ENCODE measurements around the gene GUCD1.

GRCh38 chr22:24503843-24504338, 51.0 kb downstream of the GUCD1 start:
- TF ChIP-seq, protein P1, sequence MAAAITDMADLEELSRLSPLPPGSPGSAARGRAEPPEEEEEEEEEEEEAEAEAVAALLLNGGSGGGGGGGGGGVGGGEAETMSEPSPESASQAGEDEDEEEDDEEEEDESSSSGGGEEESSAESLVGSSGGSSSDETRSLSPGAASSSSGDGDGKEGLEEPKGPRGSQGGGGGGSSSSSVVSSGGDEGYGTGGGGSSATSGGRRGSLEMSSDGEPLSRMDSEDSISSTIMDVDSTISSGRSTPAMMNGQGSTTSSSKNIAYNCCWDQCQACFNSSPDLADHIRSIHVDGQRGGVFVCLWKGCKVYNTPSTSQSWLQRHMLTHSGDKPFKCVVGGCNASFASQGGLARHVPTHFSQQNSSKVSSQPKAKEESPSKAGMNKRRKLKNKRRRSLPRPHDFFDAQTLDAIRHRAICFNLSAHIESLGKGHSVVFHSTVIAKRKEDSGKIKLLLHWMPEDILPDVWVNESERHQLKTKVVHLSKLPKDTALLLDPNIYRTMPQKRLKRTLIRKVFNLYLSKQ (tag by site-specific recombination; IDR thresholded peaks at IDR 0.05; ENCODE audit: borderline replicate concordance), result no peak
- TF ChIP-seq SCRT1 (tag by site-specific recombination; IDR thresholded peaks at IDR 0.05; ENCODE audit: borderline replicate concordance), result no peak
- no peak for TF ChIP-seq KLF9 (tag by site-specific recombination; IDR thresholded peaks at IDR 0.05; ENCODE audit: low read depth)
- TF ChIP-seq ZNF747 (tag by site-specific recombination; IDR thresholded peaks at IDR 0.05), result no peak
- no peak for TF ChIP-seq TSHZ1 (tag by site-specific recombination; IDR thresholded peaks at IDR 0.05; ENCODE audit: borderline replicate concordance)
- TF ChIP-seq, protein P2, sequence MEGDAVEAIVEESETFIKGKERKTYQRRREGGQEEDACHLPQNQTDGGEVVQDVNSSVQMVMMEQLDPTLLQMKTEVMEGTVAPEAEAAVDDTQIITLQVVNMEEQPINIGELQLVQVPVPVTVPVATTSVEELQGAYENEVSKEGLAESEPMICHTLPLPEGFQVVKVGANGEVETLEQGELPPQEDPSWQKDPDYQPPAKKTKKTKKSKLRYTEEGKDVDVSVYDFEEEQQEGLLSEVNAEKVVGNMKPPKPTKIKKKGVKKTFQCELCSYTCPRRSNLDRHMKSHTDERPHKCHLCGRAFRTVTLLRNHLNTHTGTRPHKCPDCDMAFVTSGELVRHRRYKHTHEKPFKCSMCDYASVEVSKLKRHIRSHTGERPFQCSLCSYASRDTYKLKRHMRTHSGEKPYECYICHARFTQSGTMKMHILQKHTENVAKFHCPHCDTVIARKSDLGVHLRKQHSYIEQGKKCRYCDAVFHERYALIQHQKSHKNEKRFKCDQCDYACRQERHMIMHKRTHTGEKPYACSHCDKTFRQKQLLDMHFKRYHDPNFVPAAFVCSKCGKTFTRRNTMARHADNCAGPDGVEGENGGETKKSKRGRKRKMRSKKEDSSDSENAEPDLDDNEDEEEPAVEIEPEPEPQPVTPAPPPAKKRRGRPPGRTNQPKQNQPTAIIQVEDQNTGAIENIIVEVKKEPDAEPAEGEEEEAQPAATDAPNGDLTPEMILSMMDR (tag by site-specific recombination; IDR thresholded peaks at IDR 0.05), result no peak
- TF ChIP-seq ZNF830 (tag by site-specific recombination; IDR thresholded peaks at IDR 0.05; ENCODE audit: low read depth), result no peak
- no peak for TF ChIP-seq ZNF274 (IDR thresholded peaks at IDR 0.05; ENCODE audit: low read length)
- no peak for TF ChIP-seq ZNF274 (tag by site-specific recombination; IDR thresholded peaks at IDR 0.05; ENCODE audit: borderline replicate concordance)
- no peak for TF ChIP-seq ELK4 (IDR thresholded peaks at IDR 0.05; ENCODE audit: borderline replicate concordance, low read depth, low read length)
